Measurements from ENCODE around the gene CPPED1. TPM values are rescaled to one million over a fixed set of nuclear protein-coding genes. Genes with fewer than 3 reads are reported as not detected.

The CPPED1 gene
- total and polyA plus RNA-seq, 12 donors = 5.6 to 20.2 (median 13.6) TPM

DNA sequence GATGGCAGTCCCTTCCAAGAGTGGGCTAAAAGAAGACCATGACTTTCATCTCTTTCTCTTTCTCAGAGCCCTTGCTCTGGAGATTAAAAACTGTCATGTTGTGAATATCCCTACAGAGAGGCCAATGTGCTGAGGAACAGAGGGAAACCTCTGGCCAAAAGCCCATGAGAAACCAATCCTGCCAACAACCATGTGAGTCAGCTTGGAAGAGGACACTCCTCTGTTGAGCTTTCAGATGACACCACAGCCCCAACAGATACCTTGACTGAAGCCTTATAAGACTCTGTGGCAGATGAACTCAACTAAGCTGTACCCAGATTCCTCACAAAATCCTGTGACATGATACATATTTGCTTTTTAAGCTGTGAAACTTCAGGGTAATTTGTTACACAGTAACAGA lies 19.6 kb downstream of the CPPED1 start:
- intact Hi-C loops (cut with DNase I) = no loop called here
- TF ChIP-seq, protein P1, sequence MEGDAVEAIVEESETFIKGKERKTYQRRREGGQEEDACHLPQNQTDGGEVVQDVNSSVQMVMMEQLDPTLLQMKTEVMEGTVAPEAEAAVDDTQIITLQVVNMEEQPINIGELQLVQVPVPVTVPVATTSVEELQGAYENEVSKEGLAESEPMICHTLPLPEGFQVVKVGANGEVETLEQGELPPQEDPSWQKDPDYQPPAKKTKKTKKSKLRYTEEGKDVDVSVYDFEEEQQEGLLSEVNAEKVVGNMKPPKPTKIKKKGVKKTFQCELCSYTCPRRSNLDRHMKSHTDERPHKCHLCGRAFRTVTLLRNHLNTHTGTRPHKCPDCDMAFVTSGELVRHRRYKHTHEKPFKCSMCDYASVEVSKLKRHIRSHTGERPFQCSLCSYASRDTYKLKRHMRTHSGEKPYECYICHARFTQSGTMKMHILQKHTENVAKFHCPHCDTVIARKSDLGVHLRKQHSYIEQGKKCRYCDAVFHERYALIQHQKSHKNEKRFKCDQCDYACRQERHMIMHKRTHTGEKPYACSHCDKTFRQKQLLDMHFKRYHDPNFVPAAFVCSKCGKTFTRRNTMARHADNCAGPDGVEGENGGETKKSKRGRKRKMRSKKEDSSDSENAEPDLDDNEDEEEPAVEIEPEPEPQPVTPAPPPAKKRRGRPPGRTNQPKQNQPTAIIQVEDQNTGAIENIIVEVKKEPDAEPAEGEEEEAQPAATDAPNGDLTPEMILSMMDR (IDR thresholded peaks at IDR 0.05) = no peak
- DNase-seq (no peak), ATAC-seq (no peak)
- no peaks in the 10 kb centered on the region for H3K4me1 ChIP-seq
- peaks cover 0 to 30% (median 19%) of the 10 kb centered on the region in 11 donors for H3K9me3 ChIP-seq
- H3K36me3 ChIP-seq = peaks cover 0 to 20% (median 10%) of the 10 kb centered on the region in 9 donors
- no peaks in the 10 kb centered on the region for H3K27me3 ChIP-seq
- H3K4me3 ChIP-seq = no peak overlapping the region
- H3K27ac ChIP-seq = no peak overlapping the region

GRCh38 chr16:12781777-12782176 lies 21.9 kb downstream of the CPPED1 start:
- DNase-seq = no peak
- Histone ChIP-seq H3K9me3 (peaks cover 0 to 19% (median 13%) of the 10 kb centered on the region in 11 donors), H3K27ac (no peak overlapping the region), H3K4me1 (no peaks in the 10 kb centered on the region), H3K4me3 (no peak overlapping the region), H3K36me3 (peaks cover 0 to 35% (median 10%) of the 10 kb centered on the region in 9 donors), H3K27me3 (no peaks in the 10 kb centered on the region)
- WGBS, 2 donors = 83 to 85% methylated on average over 8 of the region's 8 CpGs
- TF ChIP-seq, protein P1 (IDR thresholded peaks at IDR 0.05) = no peak
- intact Hi-C loops (cut with DNase I) = no loop called here
- no peak for ATAC-seq

DNA sequence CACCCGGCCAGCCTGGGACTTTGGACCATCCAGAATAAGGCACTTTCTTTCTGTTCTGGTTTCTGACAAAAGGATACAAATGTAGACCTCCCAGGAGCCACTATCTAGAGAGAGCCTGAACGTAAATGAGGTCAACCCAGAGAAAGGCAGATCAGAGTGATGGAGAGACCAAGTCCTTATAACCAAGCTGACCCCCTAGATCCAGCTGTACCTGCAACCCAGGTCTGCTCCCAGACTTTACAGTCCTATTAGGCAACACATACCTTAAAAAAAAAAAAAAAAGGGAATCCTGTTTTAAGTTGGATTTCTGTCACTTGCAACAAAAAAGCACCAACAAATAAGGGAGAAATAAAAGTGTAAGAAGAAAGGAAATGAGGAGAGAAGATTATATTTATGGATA lies 23.2 kb downstream of the CPPED1 start:
- peaks cover 0 to 19% (median 13%) of the 10 kb centered on the region in 11 donors for H3K9me3 ChIP-seq
- intact Hi-C loops (cut with DNase I) = no loop called here
- H3K27ac ChIP-seq = no peak overlapping the region
- H3K36me3 ChIP-seq = peaks cover 0 to 44% (median 10%) of the 10 kb centered on the region in 9 donors
- DNase-seq (no peak), ATAC-seq (no peak)
- H3K4me3 ChIP-seq = no peak overlapping the region
- H3K4me1 ChIP-seq = no peaks in the 10 kb centered on the region
- TF ChIP-seq, protein P1 (IDR thresholded peaks at IDR 0.05) = no peak
- no peaks in the 10 kb centered on the region for H3K27me3 ChIP-seq
- 86 to 96% methylated on average over 2 of the region's 2 CpGs for WGBS, 2 donors

- Histone ChIP-seq H3K27ac (no peak overlapping the region), H3K9me3 (peaks cover 0 to 3% (median 1%) of the 10 kb centered on the region in 11 donors), H3K36me3 (peaks cover 0 to 59% (median 10%) of the 10 kb centered on the region in 9 donors), H3K4me3 (no peak overlapping the region), H3K27me3 (no peaks in the 10 kb centered on the region), H3K4me1 (no peaks in the 10 kb centered on the region)
- DNase-seq (no peak), ATAC-seq (no peak)
- intact Hi-C loops (cut with DNase I) = no loop called here
- 96 to 99% methylated on average over 2 of the region's 2 CpGs for WGBS, 2 donors
- TF ChIP-seq, protein P1 (IDR thresholded peaks at IDR 0.05) = no peak
These were observed 25.0 kb downstream of the CPPED1 start for GRCh38 chr16:12778726-12779125.
